HEK293 (cell line): ENCODE measurements around the gene VAV3.

Source experiments
- EGR2 ChIP-seq: fragments of 450-650 bp; formaldehyde crosslinking; IDR thresholded peaks from 2 replicates; pipeline ENCODE4 v1.5.1; 2016; ENCODE audit warnings: low read depth, missing biosample characterization, missing genetic modification characterization
- GLIS2 ChIP-seq: fragments of 450-650 bp; formaldehyde crosslinking; IDR thresholded peaks from 2 replicates; pipeline ENCODE4 v1.5.1; 2016; ENCODE audit warnings: missing biosample characterization, missing genetic modification characterization
- MZF1 ChIP-seq: fragments of 450-650 bp; formaldehyde crosslinking; IDR thresholded peaks from 2 replicates; pipeline ENCODE4 v1.5.1; 2017; ENCODE audit warnings: missing biosample characterization, missing genetic modification characterization, borderline replicate concordance
- OVOL3 ChIP-seq: fragments of 450-650 bp; formaldehyde crosslinking; IDR thresholded peaks from 2 replicates; pipeline ENCODE4 v1.5.1; 2016; ENCODE audit warnings: missing biosample characterization, missing genetic modification characterization
- SP3 ChIP-seq: fragments of 450-650 bp; formaldehyde crosslinking; IDR thresholded peaks from 2 replicates; pipeline ENCODE4 v1.5.1; 2016; ENCODE audit warnings: missing biosample characterization, missing genetic modification characterization
- SP7 ChIP-seq: fragments of 450-650 bp; formaldehyde crosslinking; IDR thresholded peaks from 2 replicates; pipeline ENCODE4 v1.5.1; 2016; ENCODE audit warnings: missing biosample characterization, missing genetic modification characterization
- TCF7L2 ChIP-seq: IDR thresholded peaks from 2 replicates; pipeline ENCODE4 v1.6.1; 2011; ENCODE audit warnings: low read depth, mild to moderate bottlenecking, inconsistent platforms, low read length, moderate library complexity, borderline replicate concordance
- ZNF302 ChIP-seq: fragments of 450-650 bp; formaldehyde crosslinking; IDR thresholded peaks from 2 replicates; pipeline ENCODE4 v1.5.1; 2016; ENCODE audit warnings: missing biosample characterization, missing genetic modification characterization, low read depth
- ZNF311 ChIP-seq: fragments of 450-650 bp; formaldehyde crosslinking; IDR thresholded peaks from 2 replicates; pipeline ENCODE4 v1.5.1; 2017; ENCODE audit warnings: missing biosample characterization, missing genetic modification characterization, borderline replicate concordance
- ZNF335 ChIP-seq: fragments of 450-650 bp; formaldehyde crosslinking; conservative IDR thresholded peaks from 2 replicates; pipeline ENCODE4 v1.5.1; 2016; ENCODE audit warnings: missing biosample characterization, missing genetic modification characterization
- ZNF350 ChIP-seq: fragments of 450-650 bp; formaldehyde crosslinking; IDR thresholded peaks from 2 replicates; pipeline ENCODE4 v1.5.0; 2017; ENCODE audit warnings: missing biosample characterization, mild to moderate bottlenecking, missing genetic modification characterization
- ZNF404 ChIP-seq: fragments of 450-650 bp; formaldehyde crosslinking; IDR thresholded peaks from 2 replicates; pipeline ENCODE4 v1.5.1; 2017; ENCODE audit warnings: missing biosample characterization, missing genetic modification characterization
- ZNF510 ChIP-seq: fragments of 450-650 bp; formaldehyde crosslinking; IDR thresholded peaks from 2 replicates; pipeline ENCODE4 v1.5.1; 2018; ENCODE audit warnings: mild to moderate bottlenecking, missing genetic modification characterization, missing biosample characterization; ENCODE audit not compliant: insufficient replicate concordance
- ZNF521 ChIP-seq: fragments of 450-650 bp; formaldehyde crosslinking; IDR thresholded peaks from 2 replicates; pipeline ENCODE4 v1.5.1; 2017; ENCODE audit warnings: missing biosample characterization, mild to moderate bottlenecking, missing genetic modification characterization
- ZNF560 ChIP-seq: fragments of 450-650 bp; formaldehyde crosslinking; IDR thresholded peaks from 2 replicates; pipeline ENCODE4 v1.5.1; 2017; ENCODE audit warnings: missing biosample characterization, missing genetic modification characterization, borderline replicate concordance
- ZNF600 ChIP-seq: fragments of 450-650 bp; formaldehyde crosslinking; IDR thresholded peaks from 2 replicates; pipeline ENCODE4 v1.5.1; 2016; ENCODE audit warnings: missing biosample characterization, missing genetic modification characterization
- ZNF610 ChIP-seq: fragments of 450-650 bp; formaldehyde crosslinking; IDR thresholded peaks from 2 replicates; pipeline ENCODE4 v1.5.1; 2016; ENCODE audit warnings: missing biosample characterization, missing genetic modification characterization, borderline replicate concordance
- ZNF629 ChIP-seq: fragments of 450-650 bp; formaldehyde crosslinking; IDR thresholded peaks from 2 replicates; pipeline ENCODE4 v1.5.1; 2017; ENCODE audit warnings: missing biosample characterization, missing genetic modification characterization
- ZNF677 ChIP-seq: fragments of 450-650 bp; IDR thresholded peaks from 2 replicates; pipeline ENCODE4 v1.5.0; 2018; ENCODE audit warnings: missing biosample characterization, mild to moderate bottlenecking, missing genetic modification characterization, moderate library complexity
- ZSCAN16 ChIP-seq: fragments of 450-650 bp; formaldehyde crosslinking; IDR thresholded peaks from 2 replicates; pipeline ENCODE4 v1.5.1; 2016; ENCODE audit warnings: missing biosample characterization, missing genetic modification characterization
- ZXDB ChIP-seq: fragments of 450-650 bp; formaldehyde crosslinking; IDR thresholded peaks from 2 replicates; pipeline ENCODE4 v1.5.1; 2016; ENCODE audit warnings: missing biosample characterization, missing genetic modification characterization
- TF ChIP-seq, protein P1 (sequence below): fragments of 450-650 bp; formaldehyde crosslinking; IDR thresholded peaks from 2 replicates; pipeline ENCODE4 v1.5.1; 2016; ENCODE audit warnings: missing biosample characterization, missing genetic modification characterization
- TF ChIP-seq, protein P2 (sequence below): fragments of 450-650 bp; formaldehyde crosslinking; IDR thresholded peaks from 2 replicates; pipeline ENCODE4 v1.5.1; 2016; ENCODE audit warnings: missing biosample characterization, missing genetic modification characterization
- TF ChIP-seq, protein P3 (sequence below): fragments of 450-650 bp; formaldehyde crosslinking; IDR thresholded peaks from 2 replicates; pipeline ENCODE4 v1.5.1; 2016; ENCODE audit warnings: missing biosample characterization, missing genetic modification characterization, borderline replicate concordance
- TF ChIP-seq, protein P4 (sequence below): fragments of 450-650 bp; formaldehyde crosslinking; optimal IDR thresholded peaks from 2 replicates; pipeline ENCODE3; 2016; ENCODE audit warnings: missing biosample characterization, mild to moderate bottlenecking, missing genetic modification characterization
- TF ChIP-seq, protein P5 (sequence below): fragments of 450-650 bp; formaldehyde crosslinking; IDR thresholded peaks from 2 replicates; pipeline ENCODE4 v1.5.0; 2017; ENCODE audit warnings: missing biosample characterization, missing genetic modification characterization, borderline replicate concordance
- TF ChIP-seq, protein P6 (sequence below): fragments of 450-650 bp; formaldehyde crosslinking; IDR thresholded peaks from 2 replicates; pipeline ENCODE4 v1.5.1; 2016; ENCODE audit warnings: missing biosample characterization, missing genetic modification characterization

Gene VAV3

DNA sequence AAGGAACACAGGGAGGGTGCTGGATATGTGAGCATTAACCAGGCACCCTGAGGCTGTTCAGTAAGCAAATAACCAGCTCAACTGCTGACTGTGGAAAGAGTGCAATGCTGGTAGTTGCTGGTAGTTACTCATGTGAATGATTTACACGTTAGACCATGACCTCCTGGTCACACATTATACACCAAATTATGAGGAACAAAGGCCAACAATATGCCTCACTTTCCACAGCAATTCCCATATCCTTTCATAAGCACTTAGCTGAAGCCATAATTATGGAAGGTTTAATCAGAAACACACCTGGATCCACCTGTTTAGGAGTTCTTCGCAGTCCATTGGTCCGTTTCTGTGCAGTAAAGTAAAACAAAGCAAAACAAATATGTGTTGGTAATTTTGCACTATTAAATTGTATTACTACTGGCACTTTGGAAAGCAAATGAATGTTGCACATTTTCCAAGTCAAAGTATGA, 281.8 kb downstream of the VAV3 start (continued):
- TF ChIP-seq EGR2 (tag by site-specific recombination) (no peak), ZNF335 (tag by site-specific recombination) (no peak), ZNF629 (tag by site-specific recombination) (no peak), ZNF600 (tag by site-specific recombination) (no peak), ZNF350 (no peak), MZF1 (tag by site-specific recombination) (no peak), ZNF610 (no peak), SP3 (tag by site-specific recombination) (no peak), ZSCAN16 (tag by site-specific recombination) (no peak), SP7 (0 out of 2 replicates have a peak, but pooled peaks have one; percentile 31), ZXDB (tag by site-specific recombination) (0 out of 2 replicates have a peak, but pooled peaks have one; percentile 10), ZNF510 (no peak), ZNF311 (tag by site-specific recombination) (no peak), ZNF521 (tag by site-specific recombination) (no peak), TCF7L2 (no peak), OVOL3 (tag by site-specific recombination) (no peak), ZNF404 (tag by site-specific recombination) (no peak), ZNF302 (tag by site-specific recombination) (no peak), GLIS2 (no peak), ZNF560 (tag by site-specific recombination) (no peak), ZNF677 (tag by site-specific recombination) (no peak)
- TF ChIP-seq, protein P1, sequence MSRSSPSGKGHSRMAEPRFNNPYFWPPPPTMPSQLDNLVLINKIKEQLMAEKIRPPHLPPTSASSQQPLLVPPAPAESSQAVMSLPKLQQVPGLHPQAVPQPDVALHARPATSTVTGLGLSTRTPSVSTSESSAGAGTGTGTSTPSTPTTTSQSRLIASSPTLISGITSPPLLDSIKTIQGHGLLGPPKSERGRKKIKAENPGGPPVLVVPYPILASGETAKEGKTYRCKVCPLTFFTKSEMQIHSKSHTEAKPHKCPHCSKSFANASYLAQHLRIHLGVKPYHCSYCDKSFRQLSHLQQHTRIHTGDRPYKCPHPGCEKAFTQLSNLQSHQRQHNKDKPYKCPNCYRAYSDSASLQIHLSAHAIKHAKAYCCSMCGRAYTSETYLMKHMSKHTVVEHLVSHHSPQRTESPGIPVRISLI = no peak
- TF ChIP-seq, protein P2, sequence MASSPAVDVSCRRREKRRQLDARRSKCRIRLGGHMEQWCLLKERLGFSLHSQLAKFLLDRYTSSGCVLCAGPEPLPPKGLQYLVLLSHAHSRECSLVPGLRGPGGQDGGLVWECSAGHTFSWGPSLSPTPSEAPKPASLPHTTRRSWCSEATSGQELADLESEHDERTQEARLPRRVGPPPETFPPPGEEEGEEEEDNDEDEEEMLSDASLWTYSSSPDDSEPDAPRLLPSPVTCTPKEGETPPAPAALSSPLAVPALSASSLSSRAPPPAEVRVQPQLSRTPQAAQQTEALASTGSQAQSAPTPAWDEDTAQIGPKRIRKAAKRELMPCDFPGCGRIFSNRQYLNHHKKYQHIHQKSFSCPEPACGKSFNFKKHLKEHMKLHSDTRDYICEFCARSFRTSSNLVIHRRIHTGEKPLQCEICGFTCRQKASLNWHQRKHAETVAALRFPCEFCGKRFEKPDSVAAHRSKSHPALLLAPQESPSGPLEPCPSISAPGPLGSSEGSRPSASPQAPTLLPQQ (tag by site-specific recombination) = no peak
- TF ChIP-seq, protein P3, sequence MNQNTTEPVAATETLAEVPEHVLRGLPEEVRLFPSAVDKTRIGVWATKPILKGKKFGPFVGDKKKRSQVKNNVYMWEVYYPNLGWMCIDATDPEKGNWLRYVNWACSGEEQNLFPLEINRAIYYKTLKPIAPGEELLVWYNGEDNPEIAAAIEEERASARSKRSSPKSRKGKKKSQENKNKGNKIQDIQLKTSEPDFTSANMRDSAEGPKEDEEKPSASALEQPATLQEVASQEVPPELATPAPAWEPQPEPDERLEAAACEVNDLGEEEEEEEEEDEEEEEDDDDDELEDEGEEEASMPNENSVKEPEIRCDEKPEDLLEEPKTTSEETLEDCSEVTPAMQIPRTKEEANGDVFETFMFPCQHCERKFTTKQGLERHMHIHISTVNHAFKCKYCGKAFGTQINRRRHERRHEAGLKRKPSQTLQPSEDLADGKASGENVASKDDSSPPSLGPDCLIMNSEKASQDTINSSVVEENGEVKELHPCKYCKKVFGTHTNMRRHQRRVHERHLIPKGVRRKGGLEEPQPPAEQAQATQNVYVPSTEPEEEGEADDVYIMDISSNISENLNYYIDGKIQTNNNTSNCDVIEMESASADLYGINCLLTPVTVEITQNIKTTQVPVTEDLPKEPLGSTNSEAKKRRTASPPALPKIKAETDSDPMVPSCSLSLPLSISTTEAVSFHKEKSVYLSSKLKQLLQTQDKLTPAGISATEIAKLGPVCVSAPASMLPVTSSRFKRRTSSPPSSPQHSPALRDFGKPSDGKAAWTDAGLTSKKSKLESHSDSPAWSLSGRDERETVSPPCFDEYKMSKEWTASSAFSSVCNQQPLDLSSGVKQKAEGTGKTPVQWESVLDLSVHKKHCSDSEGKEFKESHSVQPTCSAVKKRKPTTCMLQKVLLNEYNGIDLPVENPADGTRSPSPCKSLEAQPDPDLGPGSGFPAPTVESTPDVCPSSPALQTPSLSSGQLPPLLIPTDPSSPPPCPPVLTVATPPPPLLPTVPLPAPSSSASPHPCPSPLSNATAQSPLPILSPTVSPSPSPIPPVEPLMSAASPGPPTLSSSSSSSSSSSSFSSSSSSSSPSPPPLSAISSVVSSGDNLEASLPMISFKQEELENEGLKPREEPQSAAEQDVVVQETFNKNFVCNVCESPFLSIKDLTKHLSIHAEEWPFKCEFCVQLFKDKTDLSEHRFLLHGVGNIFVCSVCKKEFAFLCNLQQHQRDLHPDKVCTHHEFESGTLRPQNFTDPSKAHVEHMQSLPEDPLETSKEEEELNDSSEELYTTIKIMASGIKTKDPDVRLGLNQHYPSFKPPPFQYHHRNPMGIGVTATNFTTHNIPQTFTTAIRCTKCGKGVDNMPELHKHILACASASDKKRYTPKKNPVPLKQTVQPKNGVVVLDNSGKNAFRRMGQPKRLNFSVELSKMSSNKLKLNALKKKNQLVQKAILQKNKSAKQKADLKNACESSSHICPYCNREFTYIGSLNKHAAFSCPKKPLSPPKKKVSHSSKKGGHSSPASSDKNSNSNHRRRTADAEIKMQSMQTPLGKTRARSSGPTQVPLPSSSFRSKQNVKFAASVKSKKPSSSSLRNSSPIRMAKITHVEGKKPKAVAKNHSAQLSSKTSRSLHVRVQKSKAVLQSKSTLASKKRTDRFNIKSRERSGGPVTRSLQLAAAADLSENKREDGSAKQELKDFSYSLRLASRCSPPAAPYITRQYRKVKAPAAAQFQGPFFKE (tag by site-specific recombination) = no peak
- TF ChIP-seq, protein P4, sequence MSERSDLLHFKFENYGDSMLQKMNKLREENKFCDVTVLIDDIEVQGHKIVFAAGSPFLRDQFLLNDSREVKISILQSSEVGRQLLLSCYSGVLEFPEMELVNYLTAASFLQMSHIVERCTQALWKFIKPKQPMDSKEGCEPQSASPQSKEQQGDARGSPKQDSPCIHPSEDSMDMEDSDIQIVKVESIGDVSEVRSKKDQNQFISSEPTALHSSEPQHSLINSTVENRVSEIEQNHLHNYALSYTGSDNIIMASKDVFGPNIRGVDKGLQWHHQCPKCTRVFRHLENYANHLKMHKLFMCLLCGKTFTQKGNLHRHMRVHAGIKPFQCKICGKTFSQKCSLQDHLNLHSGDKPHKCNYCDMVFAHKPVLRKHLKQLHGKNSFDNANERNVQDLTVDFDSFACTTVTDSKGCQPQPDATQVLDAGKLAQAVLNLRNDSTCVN = no peak
- TF ChIP-seq, protein P5, sequence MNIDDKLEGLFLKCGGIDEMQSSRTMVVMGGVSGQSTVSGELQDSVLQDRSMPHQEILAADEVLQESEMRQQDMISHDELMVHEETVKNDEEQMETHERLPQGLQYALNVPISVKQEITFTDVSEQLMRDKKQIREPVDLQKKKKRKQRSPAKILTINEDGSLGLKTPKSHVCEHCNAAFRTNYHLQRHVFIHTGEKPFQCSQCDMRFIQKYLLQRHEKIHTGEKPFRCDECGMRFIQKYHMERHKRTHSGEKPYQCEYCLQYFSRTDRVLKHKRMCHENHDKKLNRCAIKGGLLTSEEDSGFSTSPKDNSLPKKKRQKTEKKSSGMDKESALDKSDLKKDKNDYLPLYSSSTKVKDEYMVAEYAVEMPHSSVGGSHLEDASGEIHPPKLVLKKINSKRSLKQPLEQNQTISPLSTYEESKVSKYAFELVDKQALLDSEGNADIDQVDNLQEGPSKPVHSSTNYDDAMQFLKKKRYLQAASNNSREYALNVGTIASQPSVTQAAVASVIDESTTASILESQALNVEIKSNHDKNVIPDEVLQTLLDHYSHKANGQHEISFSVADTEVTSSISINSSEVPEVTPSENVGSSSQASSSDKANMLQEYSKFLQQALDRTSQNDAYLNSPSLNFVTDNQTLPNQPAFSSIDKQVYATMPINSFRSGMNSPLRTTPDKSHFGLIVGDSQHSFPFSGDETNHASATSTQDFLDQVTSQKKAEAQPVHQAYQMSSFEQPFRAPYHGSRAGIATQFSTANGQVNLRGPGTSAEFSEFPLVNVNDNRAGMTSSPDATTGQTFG (tag by site-specific recombination) = no peak
- TF ChIP-seq, protein P6, sequence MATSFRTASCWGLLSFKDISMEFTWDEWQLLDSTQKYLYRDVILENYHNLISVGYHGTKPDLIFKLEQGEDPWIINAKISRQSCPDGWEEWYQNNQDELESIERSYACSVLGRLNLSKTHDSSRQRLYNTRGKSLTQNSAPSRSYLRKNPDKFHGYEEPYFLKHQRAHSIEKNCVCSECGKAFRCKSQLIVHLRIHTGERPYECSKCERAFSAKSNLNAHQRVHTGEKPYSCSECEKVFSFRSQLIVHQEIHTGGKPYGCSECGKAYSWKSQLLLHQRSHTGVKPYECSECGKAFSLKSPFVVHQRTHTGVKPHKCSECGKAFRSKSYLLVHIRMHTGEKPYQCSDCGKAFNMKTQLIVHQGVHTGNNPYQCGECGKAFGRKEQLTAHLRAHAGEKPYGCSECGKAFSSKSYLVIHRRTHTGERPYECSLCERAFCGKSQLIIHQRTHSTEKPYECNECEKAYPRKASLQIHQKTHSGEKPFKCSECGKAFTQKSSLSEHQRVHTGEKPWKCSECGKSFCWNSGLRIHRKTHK = no peak
